ENCODE measurements around the gene JMJD4.
"Not testable (repeated sequence)": the region's sequence is repeated elsewhere in the genome, so short reads cannot be mapped to it uniquely, and the experiment has no call there.

The JMJD4 gene

GRCh38 chr1:227730630-227731151 lies 4.4 kb downstream of the JMJD4 start:
- DNase-seq = no peak

DNA sequence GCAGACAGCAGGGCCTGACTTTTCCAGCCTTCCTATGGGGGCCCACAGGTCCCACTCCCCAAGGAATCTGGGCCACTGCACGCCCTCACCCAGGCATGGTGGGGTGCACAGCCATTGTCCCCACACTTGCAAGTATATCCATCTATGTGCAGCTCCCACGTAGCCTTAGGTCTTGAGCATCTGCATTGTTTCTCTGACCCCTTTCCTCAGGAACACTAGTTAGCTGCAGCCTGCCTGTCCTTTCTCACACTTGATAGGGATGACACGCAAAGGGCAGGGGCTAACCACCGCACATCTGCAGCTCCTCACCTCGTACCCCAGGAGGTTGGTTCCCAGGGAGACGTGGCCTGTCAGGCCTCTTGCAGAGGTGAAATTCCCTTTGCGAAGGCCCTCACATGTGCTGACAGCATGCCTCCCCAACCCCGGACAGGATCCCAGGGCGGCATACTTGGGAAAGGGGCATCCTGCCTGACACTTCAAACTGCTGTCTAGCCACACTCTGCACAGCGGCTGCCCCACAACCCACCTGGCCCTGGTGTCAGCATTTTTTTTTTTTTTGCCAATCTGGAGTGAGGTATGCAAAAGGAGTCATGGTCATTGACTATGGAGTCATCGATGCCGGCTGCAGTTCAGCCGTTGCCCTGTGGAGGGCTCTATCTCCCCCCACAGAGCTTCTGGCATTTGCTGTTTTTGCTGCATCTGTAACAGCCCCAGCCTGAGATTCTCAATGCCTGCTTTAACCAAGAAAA lies 5.0 kb downstream of the JMJD4 start:
- DNase-seq = peak; percentile 2

GRCh38 chr1:227729144-227729880 lies 5.8 kb downstream of the JMJD4 start:
- DNase-seq = no peak

GRCh38 chr1:227728892-227729143 lies 6.3 kb downstream of the JMJD4 start:
- no peak for DNase-seq

GRCh38 chr1:227728059-227728891 lies 6.8 kb downstream of the JMJD4 start:
- DNase-seq = peak; percentile 61

DNA sequence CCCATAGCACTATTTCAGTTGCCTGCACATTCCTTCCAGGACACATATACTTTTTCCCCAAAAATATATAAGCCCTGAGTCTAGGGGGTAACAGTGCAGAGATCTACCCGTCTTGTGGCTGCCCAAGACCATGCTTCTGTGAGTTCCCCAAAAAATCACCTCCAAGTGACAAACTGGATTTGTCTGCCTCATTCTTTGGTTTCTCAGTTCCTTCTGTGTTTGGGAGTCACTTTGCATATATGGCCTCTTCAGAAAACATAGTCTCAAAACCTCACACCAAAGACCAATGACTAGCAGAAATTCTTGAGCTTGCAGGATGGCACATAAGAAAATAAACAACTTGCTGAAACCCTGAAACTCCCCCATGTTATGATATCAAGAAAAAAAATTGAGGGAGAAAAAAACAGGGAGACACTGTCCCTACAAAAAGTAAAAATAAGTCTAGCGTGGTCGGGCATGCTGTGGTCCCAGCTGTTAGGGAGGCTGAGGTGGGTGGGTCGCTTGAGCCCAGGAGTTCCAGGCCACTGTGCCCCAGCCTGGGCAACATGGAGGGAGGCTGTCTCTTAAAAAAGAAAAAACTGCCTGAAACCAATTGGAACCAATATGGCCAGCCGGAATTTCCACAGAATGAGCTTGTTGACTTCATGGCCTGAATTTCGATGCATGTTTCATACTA lies 8.0 kb downstream of the JMJD4 start:
- DNase-seq = no peak

DNA sequence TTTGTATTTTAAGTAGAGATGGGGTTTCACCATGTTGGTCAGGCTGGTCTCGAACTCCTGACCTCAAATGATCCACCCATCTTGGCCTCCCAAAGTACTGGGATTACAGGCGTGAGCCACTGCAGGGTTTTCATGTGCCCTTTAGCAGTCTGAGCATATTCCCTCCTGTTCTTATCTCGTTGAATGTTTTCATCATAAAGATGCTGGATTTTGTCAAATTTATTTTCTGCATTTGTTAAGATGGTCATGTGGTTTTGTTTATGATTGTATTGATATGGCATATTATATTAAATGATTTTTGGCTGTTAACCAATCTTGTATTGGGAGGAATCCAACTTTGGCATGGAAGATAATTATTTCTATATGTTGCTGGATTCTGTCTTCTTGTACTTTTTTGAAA lies 8.8 kb downstream of the JMJD4 start:
- no peak for DNase-seq

DNA sequence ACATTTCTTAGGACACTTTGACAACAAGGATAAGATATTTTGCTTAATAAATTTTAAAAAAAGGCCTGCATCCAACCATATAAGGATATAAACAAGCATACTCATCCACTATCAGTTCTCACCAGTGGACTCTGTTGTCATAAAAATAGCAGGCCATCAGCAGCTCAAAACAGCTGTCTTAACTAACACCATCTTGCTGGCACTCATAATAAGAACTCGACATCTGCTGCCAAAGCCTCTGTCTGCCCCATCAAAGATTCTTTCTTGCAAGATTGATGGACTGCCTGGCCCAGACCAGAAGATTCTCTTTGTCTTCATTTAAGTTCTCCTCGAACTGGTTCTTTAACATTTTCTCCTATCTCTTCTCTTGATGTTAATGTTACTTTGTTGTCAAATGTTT lies 10.1 kb downstream of the JMJD4 start:
- DNase-seq = no peak

GRCh38 chr1:227723474-227723873 lies 11.6 kb downstream of the JMJD4 start:
- DNase-seq = no peak

DNA sequence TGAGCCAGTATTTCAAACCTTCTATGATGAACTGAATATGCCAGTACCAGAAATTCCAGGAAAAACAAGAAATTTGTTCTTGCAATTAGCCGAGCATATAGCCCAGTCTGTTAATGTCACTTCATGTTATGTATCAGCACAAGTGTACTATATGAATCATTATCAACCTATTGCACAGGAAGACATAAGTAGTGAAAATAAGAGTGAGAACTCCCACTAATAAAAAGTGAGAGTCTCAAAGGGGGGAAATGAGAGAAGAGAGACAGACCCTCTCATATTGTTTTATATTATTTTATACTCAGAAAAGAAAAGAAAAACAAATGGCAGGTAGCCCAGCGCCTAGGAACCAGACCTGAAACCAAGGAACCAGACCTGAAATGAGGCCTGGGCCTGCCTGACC lies 16.2 kb downstream of the JMJD4 start:
- no peak for DNase-seq

GRCh38 chr1:227712648-227713047 lies 22.5 kb downstream of the JMJD4 start:
- no peak for DNase-seq

DNA sequence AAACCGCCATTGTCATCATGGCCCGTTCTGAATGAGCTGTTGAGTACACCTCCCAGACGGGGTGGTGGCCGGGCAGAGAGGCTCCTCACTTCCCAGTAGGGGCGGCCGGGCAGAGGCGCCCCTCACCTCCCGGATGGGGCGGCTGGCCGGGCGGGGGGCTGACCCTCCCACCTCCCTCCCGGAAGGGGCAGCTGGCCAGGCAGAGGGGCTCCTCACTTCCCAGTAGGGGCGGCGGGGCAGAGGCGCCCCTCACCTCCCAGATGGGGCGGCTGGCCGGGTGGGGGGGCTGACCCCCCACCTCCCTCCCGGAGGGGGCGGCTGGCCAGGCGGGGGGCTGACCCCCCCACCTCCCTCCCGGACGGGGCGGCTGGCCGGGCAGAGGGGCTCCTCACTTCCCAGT lies 24.6 kb downstream of the JMJD4 start:
- not testable (repeated sequence) for DNase-seq

DNA sequence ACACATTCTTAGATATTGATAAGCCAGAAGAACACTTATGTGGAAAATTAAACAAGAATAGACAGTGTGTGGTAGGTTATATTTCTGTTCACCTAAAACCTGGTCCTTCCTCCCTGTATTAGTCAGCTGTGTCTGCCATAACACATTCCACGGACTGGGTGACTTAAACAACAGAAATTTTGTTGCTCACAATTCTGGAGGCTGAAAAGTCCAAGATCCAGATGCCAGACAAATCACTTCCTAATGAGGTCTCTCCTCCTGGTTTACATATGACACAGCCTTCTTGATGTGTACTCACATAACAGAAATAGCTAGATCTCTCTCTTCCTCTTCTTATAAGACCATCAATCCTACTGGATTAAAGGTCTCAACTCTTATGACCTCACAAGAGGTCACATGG lies 25.7 kb downstream of the JMJD4 start:
- no peak for DNase-seq

DNA sequence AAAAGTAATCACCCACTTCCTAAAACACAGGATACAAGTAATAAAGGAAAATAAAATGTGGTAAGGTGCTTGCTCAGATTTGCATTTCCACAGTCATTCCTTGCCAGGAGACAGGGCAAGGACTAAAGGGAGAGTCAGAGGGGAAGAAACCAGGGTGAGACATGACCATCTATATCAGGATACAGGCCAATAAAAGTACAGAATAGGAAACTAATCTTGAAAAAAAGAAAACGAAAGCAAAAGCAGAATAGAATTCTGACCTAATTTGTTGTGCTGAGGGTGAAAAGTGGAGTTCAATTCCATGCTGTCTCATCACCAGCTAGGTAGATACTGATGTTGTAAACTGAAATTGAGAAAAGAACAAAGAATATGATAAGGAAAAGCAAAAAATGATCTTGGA lies 27.3 kb downstream of the JMJD4 start:
- no peak for DNase-seq

- DNase-seq = not testable (repeated sequence)
Observed at GRCh38 chr1:227701631-227702030, 33.5 kb downstream of the JMJD4 start.

DNA sequence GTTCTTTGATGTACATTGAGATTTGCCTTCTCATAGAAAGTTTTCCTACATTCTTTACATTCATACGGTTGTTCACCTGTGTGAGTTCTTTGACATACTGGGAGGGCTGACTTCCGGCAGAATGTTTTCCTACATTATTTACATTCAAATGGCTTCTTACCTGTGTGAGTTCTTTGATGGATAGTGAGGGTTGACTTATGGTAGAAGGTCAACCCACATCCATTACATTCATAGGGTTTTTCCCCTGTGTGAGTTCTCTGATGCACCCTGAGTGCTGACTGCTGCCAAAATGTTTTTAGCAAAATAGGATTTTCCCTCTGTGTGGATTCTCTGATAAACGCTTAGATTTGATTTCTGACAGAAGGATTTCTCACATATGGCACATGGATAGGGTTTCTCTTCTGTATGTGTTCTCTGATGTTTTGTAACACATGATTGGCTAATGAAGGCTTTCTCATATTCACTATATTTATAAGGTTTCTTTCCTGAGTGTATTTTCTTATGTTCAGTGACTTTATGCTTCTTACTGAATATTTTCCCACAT lies 37.7 kb downstream of the JMJD4 start:
- DNase-seq = no peak

GRCh38 chr1:227685807-227686206 lies 49.3 kb downstream of the JMJD4 start:
- no peak for DNase-seq
